ENCODE results near the gene KSR2. TPM values are rescaled to one million over a fixed set of nuclear protein-coding genes. Genes with fewer than 3 reads are reported as not detected.

KSR2 gene
- polyA plus RNA-seq, 3 donors from 2014 or later = not detected

GRCh38 chr12:117684471-117684870, 284.3 kb downstream of the KSR2 start:
- Mint-ChIP-seq H3K9me3 (peaks cover 0 to 1% (median 0%) of the 10 kb centered on the region in 6 donors), H3K27ac (no peak overlapping the region), H3K4me1 (no peaks in the 10 kb centered on the region), H3K36me3 (no peaks in the 10 kb centered on the region), H3K4me3 (no peak overlapping the region), H3K27me3 (ENCODE audit: low read depth in 3 of 3) (peaks cover 2 to 7% (median 2%) of the 10 kb centered on the region in 3 donors)
- DNase-seq = no peak

GRCh38 chr12:117680312-117680711, 288.5 kb downstream of the KSR2 start:
- Mint-ChIP-seq H3K4me1 (no peaks in the 10 kb centered on the region), H3K36me3 (no peaks in the 10 kb centered on the region), H3K4me3 (no peak overlapping the region), H3K9me3 (no peaks in the 10 kb centered on the region), H3K27me3 (ENCODE audit: low read depth in 3 of 3) (peaks cover 0 to 3% (median 1%) of the 10 kb centered on the region in 3 donors), H3K27ac (no peak overlapping the region)
- no peak for DNase-seq

GRCh38 chr12:117679776-117680175, 289.0 kb downstream of the KSR2 start:
- H3K4me3 Mint-ChIP-seq = no peak overlapping the region
- peaks cover 0 to 3% (median 1%) of the 10 kb centered on the region in 3 donors for H3K27me3 Mint-ChIP-seq (ENCODE audit: low read depth in 3 of 3)
- no peak overlapping the region for H3K27ac Mint-ChIP-seq
- H3K4me1 Mint-ChIP-seq = no peaks in the 10 kb centered on the region
- H3K36me3 Mint-ChIP-seq = no peaks in the 10 kb centered on the region
- DNase-seq = no peak
- no peaks in the 10 kb centered on the region for H3K9me3 Mint-ChIP-seq

- DNase-seq = no peak
- no peak overlapping the region for H3K4me3 Mint-ChIP-seq
- no peaks in the 10 kb centered on the region for H3K4me1 Mint-ChIP-seq
Observed at GRCh38 chr12:117674763-117675162, 294.0 kb downstream of the KSR2 start.

GRCh38 chr12:117674313-117674712, 294.5 kb downstream of the KSR2 start:
- Mint-ChIP-seq H3K27me3 (ENCODE audit: low read depth in 3 of 3) (peaks cover 0 to 3% (median 2%) of the 10 kb centered on the region in 3 donors), H3K27ac (no peak overlapping the region), H3K36me3 (no peaks in the 10 kb centered on the region), H3K4me3 (no peak overlapping the region), H3K4me1 (no peaks in the 10 kb centered on the region), H3K9me3 (peaks cover 0 to 4% (median 0%) of the 10 kb centered on the region in 6 donors)
- DNase-seq = no peak

More at GRCh38 chr12:117674763-117675162, 294.0 kb downstream of the KSR2 start:
- Mint-ChIP-seq H3K9me3 (peaks cover 0 to 4% (median 0%) of the 10 kb centered on the region in 6 donors), H3K36me3 (no peaks in the 10 kb centered on the region), H3K27ac (no peak overlapping the region), H3K27me3 (ENCODE audit: low read depth in 3 of 3) (peaks cover 0 to 3% (median 2%) of the 10 kb centered on the region in 3 donors)

GRCh38 chr12:117671734-117672133, 297.1 kb downstream of the KSR2 start:
- DNase-seq = no peak
- H3K4me1 Mint-ChIP-seq = no peaks in the 10 kb centered on the region
- H3K4me3 Mint-ChIP-seq = no peak overlapping the region
- H3K9me3 Mint-ChIP-seq = peaks cover 0 to 5% (median 0%) of the 10 kb centered on the region in 6 donors
- peaks cover 2 to 4% (median 3%) of the 10 kb centered on the region in 3 donors for H3K27me3 Mint-ChIP-seq (ENCODE audit: low read depth in 3 of 3)
- no peaks in the 10 kb centered on the region for H3K36me3 Mint-ChIP-seq
- no peak overlapping the region for H3K27ac Mint-ChIP-seq

GRCh38 chr12:117664169-117664568, 304.6 kb downstream of the KSR2 start:
- Mint-ChIP-seq H3K27me3 (ENCODE audit: low read depth in 3 of 3) (peaks cover 1 to 7% (median 3%) of the 10 kb centered on the region in 3 donors), H3K4me3 (no peak overlapping the region), H3K27ac (no peak overlapping the region), H3K9me3 (peaks cover 0 to 3% (median 0%) of the 10 kb centered on the region in 6 donors), H3K36me3 (no peaks in the 10 kb centered on the region), H3K4me1 (no peaks in the 10 kb centered on the region)
- DNase-seq = no peak

- peaks cover 1 to 8% (median 2%) of the 10 kb centered on the region in 3 donors for H3K27me3 Mint-ChIP-seq (ENCODE audit: low read depth in 3 of 3)
- H3K9me3 Mint-ChIP-seq = peaks cover 0 to 3% (median 0%) of the 10 kb centered on the region in 6 donors
- H3K36me3 Mint-ChIP-seq = no peaks in the 10 kb centered on the region
- no peaks in the 10 kb centered on the region for H3K4me1 Mint-ChIP-seq
- H3K4me3 Mint-ChIP-seq = no peak overlapping the region
- H3K27ac Mint-ChIP-seq = no peak overlapping the region
- DNase-seq = no peak
Observed at GRCh38 chr12:117662620-117663395, 306.0 kb downstream of the KSR2 start.

GRCh38 chr12:117662220-117662619, 306.6 kb downstream of the KSR2 start:
- no peaks in the 10 kb centered on the region for H3K36me3 Mint-ChIP-seq
- peaks cover 0 to 3% (median 0%) of the 10 kb centered on the region in 6 donors for H3K9me3 Mint-ChIP-seq
- no peaks in the 10 kb centered on the region for H3K4me1 Mint-ChIP-seq
- no peak for DNase-seq
- no peak overlapping the region for H3K27ac Mint-ChIP-seq
- no peak overlapping the region for H3K4me3 Mint-ChIP-seq
- H3K27me3 Mint-ChIP-seq (ENCODE audit: low read depth in 3 of 3) = peaks cover 0 to 8% (median 1%) of the 10 kb centered on the region in 3 donors

GRCh38 chr12:117661471-117661870, 307.3 kb downstream of the KSR2 start:
- Mint-ChIP-seq H3K27ac (no peak overlapping the region), H3K4me1 (no peaks in the 10 kb centered on the region), H3K9me3 (no peaks in the 10 kb centered on the region), H3K27me3 (ENCODE audit: low read depth in 3 of 3) (peaks cover 0 to 3% (median 1%) of the 10 kb centered on the region in 3 donors), H3K36me3 (no peaks in the 10 kb centered on the region), H3K4me3 (no peak overlapping the region)
- DNase-seq = no peak

GRCh38 chr12:117660896-117661295, 307.9 kb downstream of the KSR2 start:
- Mint-ChIP-seq H3K27me3 (ENCODE audit: low read depth in 3 of 3) (peaks cover 0 to 3% (median 1%) of the 10 kb centered on the region in 3 donors), H3K36me3 (no peaks in the 10 kb centered on the region), H3K27ac (no peak overlapping the region), H3K4me1 (no peaks in the 10 kb centered on the region), H3K4me3 (no peak overlapping the region), H3K9me3 (no peaks in the 10 kb centered on the region)
- DNase-seq = no peak

GRCh38 chr12:117658226-117658625, 310.6 kb downstream of the KSR2 start:
- Mint-ChIP-seq H3K4me3 (no peak overlapping the region), H3K27ac (no peak overlapping the region), H3K36me3 (no peaks in the 10 kb centered on the region), H3K9me3 (no peaks in the 10 kb centered on the region), H3K27me3 (ENCODE audit: low read depth in 3 of 3) (peaks cover 0 to 3% (median 2%) of the 10 kb centered on the region in 3 donors), H3K4me1 (no peaks in the 10 kb centered on the region)
- no peak for DNase-seq

GRCh38 chr12:117649796-117650195, 319.0 kb downstream of the KSR2 start:
- no peak overlapping the region for H3K27ac Mint-ChIP-seq
- peaks cover 0 to 5% (median under 1%) of the 10 kb centered on the region in 6 donors for H3K9me3 Mint-ChIP-seq
- H3K36me3 Mint-ChIP-seq = no peaks in the 10 kb centered on the region
- H3K4me1 Mint-ChIP-seq = no peaks in the 10 kb centered on the region
- peaks cover 0 to 6% (median 4%) of the 10 kb centered on the region in 3 donors for H3K27me3 Mint-ChIP-seq (ENCODE audit: low read depth in 3 of 3)
- H3K4me3 Mint-ChIP-seq = no peak overlapping the region
- DNase-seq = no peak

- H3K9me3 Mint-ChIP-seq = peaks cover 0 to 2% (median 0%) of the 10 kb centered on the region in 6 donors
- H3K27ac Mint-ChIP-seq = no peak overlapping the region
- no peak overlapping the region for H3K4me3 Mint-ChIP-seq
- H3K27me3 Mint-ChIP-seq (ENCODE audit: low read depth in 3 of 3) = peaks cover 1 to 6% (median 4%) of the 10 kb centered on the region in 3 donors
- DNase-seq = no peak
- H3K4me1 Mint-ChIP-seq = no peaks in the 10 kb centered on the region
- H3K36me3 Mint-ChIP-seq = no peaks in the 10 kb centered on the region
Observed at GRCh38 chr12:117646520-117646919, 322.3 kb downstream of the KSR2 start.

Data from immature natural killer cell (primary cell).